Muscle layer of duodenum (tissue), 2 donors: Measurements from ENCODE around the gene SYT3.

Source experiments
- H3K27ac ChIP-seq: one replicate; pipeline ENCODE4 v1.7.0; 2013; ENCODE audit warnings: mild to moderate bottlenecking, low read length
- H3K27me3 ChIP-seq: one replicate; pipeline ENCODE4 v1.7.0; 2013; ENCODE audit warnings: low read depth, mild to moderate bottlenecking, control low read depth, low read length
- H3K36me3 ChIP-seq, 2 donors: one replicate each; pipeline ENCODE4 v1.7.0; 2013; ENCODE audit warnings: low read length in 2 of 2, control low read depth in 1 of 2, mild to moderate bottlenecking in 1 of 2; ENCODE audit not compliant: insufficient read depth in 2 of 2, control insufficient read depth in 1 of 2
- H3K4me1 ChIP-seq, 2 donors: one replicate each; pipeline ENCODE4 v1.7.0; 2013; ENCODE audit warnings: low read length in 2 of 2, mild to moderate bottlenecking in 2 of 2, control low read depth in 1 of 2, moderate library complexity in 1 of 2; ENCODE audit not compliant: insufficient read depth in 2 of 2, control insufficient read depth in 1 of 2
- H3K4me3 ChIP-seq, 2 donors: one replicate each; pipeline ENCODE4 v1.7.0; 2013; ENCODE audit warnings: low read length in 2 of 2, low read depth in 1 of 2, mild to moderate bottlenecking in 1 of 2
- H3K9me3 ChIP-seq, 2 donors: one replicate each; pipeline ENCODE4 v1.7.0; 2013; ENCODE audit warnings: low read length in 2 of 2, control low read depth in 1 of 2, mild to moderate bottlenecking in 1 of 2; ENCODE audit not compliant: control insufficient read depth in 1 of 2
- donor health status: healthy.

SYT3 gene

GRCh38 chr19:50669302-50670101 lies 29.8 kb upstream of the SYT3 start:
- Histone ChIP-seq H3K9me3 (no peaks in the 10 kb centered on the region), H3K27ac (no peak overlapping the region), H3K4me3 (no peak overlapping the region), H3K27me3 (peaks cover 21% of the 10 kb centered on the region), H3K4me1 (peaks cover 0 to 22% of the 10 kb centered on the region in 2 donors), H3K36me3 (no peaks in the 10 kb centered on the region)

DNA sequence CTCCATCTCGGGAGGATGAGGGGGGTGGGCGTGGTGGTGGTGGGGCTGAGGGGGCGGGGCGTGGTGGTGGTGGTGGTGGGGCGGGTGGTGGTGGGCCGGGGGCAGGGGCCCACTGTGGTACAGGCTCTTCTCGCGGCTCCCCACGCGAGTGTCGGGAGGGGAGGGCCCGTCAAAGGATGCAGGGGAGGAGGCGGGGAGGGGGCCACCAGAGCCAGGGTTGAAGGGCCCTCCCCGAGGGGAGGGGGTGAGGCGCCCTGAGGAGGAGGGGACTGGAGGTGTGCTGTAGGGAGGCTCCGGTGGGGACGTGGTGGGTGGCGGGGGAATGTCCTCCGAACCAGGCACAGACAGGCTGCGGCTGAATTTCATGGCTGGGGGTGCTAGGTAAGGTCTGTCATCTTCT lies 29.2 kb upstream of the SYT3 start:
- H3K4me3 ChIP-seq, result no peak overlapping the region
- no peak overlapping the region for H3K27ac ChIP-seq
- H3K36me3 ChIP-seq, result no peaks in the 10 kb centered on the region
- H3K4me1 ChIP-seq, result peaks cover 0 to 22% of the 10 kb centered on the region in 2 donors
- peaks cover 21% of the 10 kb centered on the region for H3K27me3 ChIP-seq
- no peaks in the 10 kb centered on the region for H3K9me3 ChIP-seq

GRCh38 chr19:50668416-50668815 lies 28.7 kb upstream of the SYT3 start:
- H3K36me3 ChIP-seq, result no peaks in the 10 kb centered on the region
- H3K4me1 ChIP-seq, result peaks cover 0 to 22% of the 10 kb centered on the region in 2 donors
- peaks cover 21% of the 10 kb centered on the region for H3K27me3 ChIP-seq
- H3K27ac ChIP-seq, result no peak overlapping the region
- H3K9me3 ChIP-seq, result no peaks in the 10 kb centered on the region
- H3K4me3 ChIP-seq, result no peak overlapping the region

DNA sequence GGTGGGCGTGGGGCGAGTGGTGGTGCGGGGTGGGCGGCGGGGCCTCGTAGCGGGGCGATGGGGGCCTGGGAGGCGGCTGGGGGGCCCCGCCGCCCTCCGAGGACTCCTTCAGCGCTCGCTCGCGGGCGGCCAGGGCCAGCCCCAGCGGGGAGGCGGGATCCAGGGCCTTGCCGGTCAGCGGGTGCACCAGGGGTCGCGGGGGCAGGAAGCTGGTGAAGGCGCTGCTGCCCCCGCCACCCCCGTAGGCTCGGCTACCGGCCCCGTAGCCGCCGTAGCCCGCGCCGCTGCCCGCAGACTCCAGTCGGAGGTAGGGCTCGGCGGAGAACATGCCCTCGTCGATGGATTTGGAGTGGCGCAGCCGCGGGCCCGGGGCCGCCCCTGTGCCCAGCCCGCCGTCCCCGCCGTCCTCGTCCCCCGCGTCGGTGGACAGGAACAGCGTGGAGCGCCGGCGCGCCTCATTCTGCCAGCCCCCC lies 28.1 kb upstream of the SYT3 start:
- H3K27ac ChIP-seq, result no peak overlapping the region
- no peak overlapping the region for H3K4me3 ChIP-seq
- H3K4me1 ChIP-seq, result peaks cover 0 to 22% of the 10 kb centered on the region in 2 donors
- H3K36me3 ChIP-seq, result no peaks in the 10 kb centered on the region
- no peaks in the 10 kb centered on the region for H3K9me3 ChIP-seq
- H3K27me3 ChIP-seq, result peaks cover 21% of the 10 kb centered on the region

DNA sequence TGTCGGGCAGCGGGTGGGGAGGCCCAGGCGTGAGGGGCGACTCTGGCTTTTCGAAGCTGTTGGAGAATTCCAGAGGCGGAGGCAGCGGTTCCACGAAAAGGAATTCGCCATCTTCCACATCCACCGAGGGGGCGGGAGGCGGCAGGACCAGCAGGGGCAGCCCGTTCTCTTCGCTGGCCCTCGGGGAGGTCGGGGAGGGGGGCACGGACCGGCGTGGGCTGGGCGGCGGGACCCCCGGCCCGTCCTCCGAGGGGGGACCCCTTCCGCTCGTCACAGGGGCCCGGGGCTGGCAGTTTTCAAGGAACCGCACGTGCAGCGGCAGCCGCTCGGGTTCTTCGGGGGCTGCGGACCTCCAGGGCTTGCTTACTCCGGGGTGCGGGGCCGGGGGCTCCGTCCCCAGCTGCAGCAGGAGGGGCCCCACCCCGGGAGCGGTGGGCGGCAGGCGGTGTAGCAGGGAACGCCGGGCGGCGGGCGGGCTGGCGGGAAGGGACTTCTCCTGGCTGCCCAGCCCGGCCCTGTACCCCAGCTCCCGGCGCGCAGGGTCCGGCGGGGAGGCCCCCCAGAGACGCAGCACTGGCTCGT lies 27.6 kb upstream of the SYT3 start:
- H3K36me3 ChIP-seq, result no peaks in the 10 kb centered on the region
- H3K4me3 ChIP-seq, result no peak overlapping the region
- peaks cover 21% of the 10 kb centered on the region for H3K27me3 ChIP-seq
- H3K4me1 ChIP-seq, result peaks cover 0 to 22% of the 10 kb centered on the region in 2 donors
- no peak overlapping the region for H3K27ac ChIP-seq
- H3K9me3 ChIP-seq, result no peaks in the 10 kb centered on the region

DNA sequence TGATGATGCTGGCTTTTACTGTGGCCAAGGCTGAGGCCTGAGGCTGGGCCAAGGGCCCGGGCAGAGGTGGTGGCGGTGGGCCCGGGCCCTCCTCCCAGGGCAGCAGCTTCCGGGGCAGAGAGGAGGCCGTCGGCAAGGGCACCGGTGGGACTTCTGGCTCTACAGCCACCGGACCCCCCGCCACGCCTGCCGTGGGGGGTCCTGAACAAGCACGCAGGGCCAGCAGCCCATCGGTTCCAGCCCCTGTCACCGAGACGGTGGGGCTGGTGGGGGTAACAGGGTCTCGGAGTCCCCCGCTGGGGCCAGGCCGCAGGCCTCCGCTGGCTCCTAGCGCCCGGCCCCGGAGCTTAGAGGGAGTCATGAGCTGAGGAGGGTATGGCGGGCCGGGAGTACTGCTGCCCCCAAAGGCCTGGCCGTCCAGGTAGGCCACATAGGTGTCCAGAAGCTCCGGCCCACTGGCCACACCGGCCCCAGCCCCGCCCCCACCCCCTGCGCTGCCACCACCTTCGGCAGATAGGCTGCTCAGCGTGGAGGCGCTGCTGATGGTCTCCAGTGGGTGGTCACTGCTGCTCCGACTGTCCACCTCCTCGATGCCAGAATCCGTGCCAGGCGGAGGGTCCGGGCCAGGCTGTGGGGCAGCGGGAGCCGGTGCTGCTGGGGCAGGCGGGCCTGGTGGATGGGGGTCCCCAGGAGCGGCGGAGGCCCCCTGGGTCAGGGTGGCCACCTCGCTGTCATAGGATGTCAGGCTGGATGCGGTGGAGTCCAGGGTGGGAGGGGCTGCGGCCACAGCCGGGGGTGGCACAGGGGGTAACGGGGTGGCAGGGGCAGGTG lies 26.9 kb upstream of the SYT3 start:
- peaks cover 0 to 22% of the 10 kb centered on the region in 2 donors for H3K4me1 ChIP-seq
- H3K27ac ChIP-seq, result no peak overlapping the region
- no peaks in the 10 kb centered on the region for H3K36me3 ChIP-seq
- H3K9me3 ChIP-seq, result no peaks in the 10 kb centered on the region
- no peak overlapping the region for H3K4me3 ChIP-seq
- peaks cover 21% of the 10 kb centered on the region for H3K27me3 ChIP-seq

GRCh38 chr19:50664204-50664603 lies 24.5 kb upstream of the SYT3 start:
- H3K4me3 ChIP-seq, result no peak overlapping the region
- peaks cover 0 to 24% of the 10 kb centered on the region in 2 donors for H3K4me1 ChIP-seq
- H3K36me3 ChIP-seq, result no peaks in the 10 kb centered on the region
- no peaks in the 10 kb centered on the region for H3K9me3 ChIP-seq
- no peak overlapping the region for H3K27ac ChIP-seq
- peaks cover 11% of the 10 kb centered on the region for H3K27me3 ChIP-seq

DNA sequence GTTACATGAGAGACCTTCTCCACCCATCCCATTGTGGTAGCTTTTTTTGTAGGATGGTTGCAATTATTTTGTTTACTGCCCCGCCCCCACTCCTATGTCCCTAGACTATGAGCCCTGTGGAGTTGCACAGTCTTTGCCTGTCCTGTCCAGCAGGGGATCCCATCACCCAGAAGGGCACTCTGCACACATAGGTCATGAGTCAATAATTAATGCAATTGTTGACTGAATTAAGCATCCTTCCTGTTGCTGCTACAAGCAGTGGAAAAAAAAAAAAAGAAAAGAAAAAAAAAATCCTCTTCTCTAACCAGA lies 23.8 kb upstream of the SYT3 start:
- Histone ChIP-seq H3K4me1 (peaks cover 0 to 29% of the 10 kb centered on the region in 2 donors), H3K9me3 (no peaks in the 10 kb centered on the region), H3K27ac (no peak overlapping the region), H3K36me3 (no peaks in the 10 kb centered on the region), H3K27me3 (peaks cover 15% of the 10 kb centered on the region), H3K4me3 (no peak overlapping the region)

- Histone ChIP-seq H3K9me3 (no peaks in the 10 kb centered on the region), H3K36me3 (no peaks in the 10 kb centered on the region), H3K27me3 (peaks cover 15% of the 10 kb centered on the region), H3K27ac (no peak overlapping the region), H3K4me1 (peaks cover 0 to 29% of the 10 kb centered on the region in 2 donors), H3K4me3 (no peak overlapping the region)
Measured at GRCh38 chr19:50662651-50663481, 23.2 kb upstream of the SYT3 start.

DNA sequence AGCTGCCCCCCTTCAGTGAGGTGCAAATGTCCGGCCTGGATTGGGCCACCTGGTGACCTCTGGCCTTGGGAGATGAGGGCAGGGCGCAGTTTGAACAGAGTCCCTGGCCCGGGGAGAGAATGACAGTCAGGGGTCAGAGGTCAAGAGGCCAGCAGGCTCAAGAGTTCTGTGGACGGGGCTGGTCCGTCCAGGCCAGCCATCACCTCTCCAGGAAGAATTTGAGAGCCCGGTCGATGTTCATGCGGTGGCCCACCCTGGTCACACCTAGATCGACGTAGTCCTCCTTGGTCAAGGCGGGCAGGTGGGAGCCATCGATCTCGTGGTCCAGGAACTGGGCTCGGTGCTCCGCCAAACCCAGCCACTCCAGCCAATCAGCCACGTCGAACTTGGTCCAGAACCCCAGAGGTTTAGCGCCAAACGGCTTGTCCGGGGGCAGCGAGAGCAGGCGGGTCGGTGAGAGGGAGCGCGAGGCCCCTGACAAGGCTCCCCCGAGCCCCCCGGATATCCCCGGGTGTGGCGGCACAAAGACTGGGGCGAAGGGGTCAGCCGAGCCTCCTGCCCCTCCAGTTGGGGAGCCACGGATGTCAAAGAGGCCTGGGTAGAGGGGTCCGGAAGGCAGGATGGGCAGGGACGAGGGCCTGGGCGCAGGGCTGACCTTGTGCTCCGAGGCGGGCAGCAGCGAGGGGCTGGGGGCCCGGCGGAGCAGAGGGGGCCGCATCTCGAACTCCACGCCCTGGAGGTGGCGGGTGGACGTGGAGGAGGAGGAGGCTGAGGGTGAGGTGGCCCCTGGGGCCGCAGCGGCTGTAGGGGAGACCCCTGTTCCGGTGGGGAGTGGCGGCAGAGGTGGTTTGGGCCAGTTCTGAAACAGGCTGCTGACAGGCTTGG lies 22.3 kb upstream of the SYT3 start:
- peaks cover 15% of the 10 kb centered on the region for H3K27me3 ChIP-seq

More for the DNA sequence above, 22.3 kb upstream of the SYT3 start:
- Histone ChIP-seq H3K4me3 (no peak overlapping the region), H3K4me1 (peaks cover 0 to 21% of the 10 kb centered on the region in 2 donors), H3K36me3 (no peaks in the 10 kb centered on the region), H3K27ac (no peak overlapping the region), H3K9me3 (no peaks in the 10 kb centered on the region)
